GM21737 (cell line): ENCODE data around the gene IFT122.

Source experiments
- ATAC-seq: cut with Tn5 transposase; IDR thresholded peaks from one replicate; pipeline ENCODE4 v1.9.1; 2021; ENCODE audit warnings: mild to moderate bottlenecking, moderate library complexity; ENCODE audit not compliant: unreplicated experiment

IFT122 gene

GRCh38 chr3:129554356-129555152, 114.5 kb downstream of the IFT122 start:
- no peak for ATAC-seq

GRCh38 chr3:129555153-129555550, 115.1 kb downstream of the IFT122 start:
- ATAC-seq = no peak

- no peak for ATAC-seq
These were observed 115.8 kb downstream of the IFT122 start for GRCh38 chr3:129555616-129556357.

DNA sequence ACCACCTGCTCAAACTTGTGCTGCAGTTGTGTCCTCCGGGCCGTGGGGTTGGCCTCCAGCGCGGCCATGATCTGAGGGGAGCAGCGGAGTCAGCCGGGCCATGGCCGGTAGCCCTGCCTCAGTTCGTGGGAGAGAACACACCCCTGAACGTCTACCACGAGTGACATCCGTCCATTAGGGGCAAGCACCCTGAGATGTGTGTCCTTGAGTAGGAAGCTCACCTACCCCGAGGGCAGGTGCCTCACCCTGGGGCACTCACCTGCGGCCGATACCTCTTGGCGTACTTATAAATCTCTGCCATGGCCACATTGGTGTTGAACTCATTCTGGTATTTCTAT, 116.3 kb downstream of the IFT122 start:
- ATAC-seq = no peak

- no peak for ATAC-seq
These were observed 117.0 kb downstream of the IFT122 start for GRCh38 chr3:129556890-129557547.

DNA sequence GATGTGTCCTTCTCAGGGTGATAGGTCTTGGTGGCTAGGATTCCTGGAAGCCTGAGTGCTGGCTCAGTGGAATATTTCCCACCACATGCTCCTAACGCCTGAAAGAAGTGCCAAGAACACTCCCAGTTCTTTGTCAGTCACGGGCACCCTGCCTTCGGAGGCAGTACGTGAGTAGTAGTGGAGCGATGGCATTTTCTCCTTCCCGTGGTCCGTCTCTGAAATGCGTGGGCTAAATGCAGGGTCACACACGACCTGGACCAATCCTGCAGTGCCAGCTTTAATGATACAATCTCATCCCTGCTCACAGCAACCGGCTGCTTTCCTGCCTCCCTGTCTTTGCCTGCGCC, 117.5 kb downstream of the IFT122 start:
- ATAC-seq = no peak

DNA sequence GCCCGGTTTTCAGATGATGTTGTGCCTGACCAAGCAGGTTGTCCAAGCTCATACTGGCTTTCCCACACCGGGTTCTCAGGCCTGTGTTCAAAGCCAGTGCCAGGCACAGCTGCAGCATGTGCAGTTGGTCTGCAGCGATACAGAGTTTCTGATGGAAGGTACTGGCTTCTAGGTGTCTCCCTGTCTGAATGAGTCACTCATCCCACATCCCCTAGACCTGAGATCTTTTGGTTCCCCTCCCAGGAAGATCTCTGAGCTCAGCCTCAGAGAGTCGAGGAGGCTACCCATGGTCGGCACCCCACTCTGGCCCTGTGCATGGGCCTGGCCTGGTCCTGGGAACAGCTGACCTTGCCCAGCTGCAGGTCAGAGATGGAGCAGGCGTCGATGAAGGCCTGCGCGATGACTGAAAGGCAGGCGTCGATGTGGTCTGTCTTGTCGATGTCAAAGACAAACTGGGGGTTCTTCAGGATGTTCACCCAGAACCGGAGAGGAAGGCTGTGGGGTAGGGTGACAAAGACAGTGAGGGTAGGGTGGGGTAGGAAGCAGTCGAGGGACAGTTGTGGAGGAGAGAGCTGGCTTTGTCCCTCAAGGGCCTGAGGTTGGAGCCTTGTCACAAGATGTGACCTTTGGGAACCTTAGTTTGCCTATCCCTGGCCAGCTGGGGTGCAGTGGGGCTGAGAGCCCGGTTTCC, 118.2 kb downstream of the IFT122 start:
- no peak for ATAC-seq

DNA sequence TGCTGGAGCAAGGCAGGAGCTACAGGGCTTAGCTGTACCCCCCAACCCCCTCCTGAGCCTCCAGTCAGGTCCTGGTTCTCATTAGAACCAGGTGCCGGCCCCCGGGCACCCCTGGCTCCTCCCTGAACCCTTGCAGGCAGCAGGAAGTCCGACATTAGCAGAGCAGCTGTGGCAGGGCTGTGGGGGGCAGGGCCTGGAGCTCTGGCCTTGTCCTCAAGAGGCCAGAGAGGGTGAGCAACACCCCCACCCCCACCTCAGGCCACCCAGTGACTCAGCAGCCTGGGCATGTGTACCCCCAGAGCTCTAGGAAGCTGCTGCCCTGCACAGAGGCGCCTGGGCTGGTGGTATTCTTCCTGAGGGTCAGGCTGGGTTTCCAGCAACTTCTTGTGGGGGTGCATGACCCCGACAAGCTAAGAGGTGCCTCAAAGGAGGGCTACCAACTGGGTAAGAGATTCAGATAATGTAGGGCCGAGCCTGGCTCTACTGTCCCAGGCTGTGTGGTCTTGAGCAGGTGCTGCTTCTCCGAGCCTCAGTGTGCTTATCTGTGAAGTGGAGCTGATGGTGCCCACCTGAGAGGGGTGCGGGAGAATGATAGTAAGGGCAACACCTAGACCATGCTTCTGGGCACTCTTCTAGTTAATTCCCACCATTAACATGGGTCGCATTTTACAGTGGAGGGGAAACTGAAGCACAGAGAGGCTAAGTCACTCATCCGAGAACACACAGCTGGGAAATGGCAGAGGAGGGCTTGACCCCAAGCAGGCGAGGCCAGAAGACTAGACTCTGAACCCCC, 118.9 kb downstream of the IFT122 start:
- ATAC-seq = no peak

DNA sequence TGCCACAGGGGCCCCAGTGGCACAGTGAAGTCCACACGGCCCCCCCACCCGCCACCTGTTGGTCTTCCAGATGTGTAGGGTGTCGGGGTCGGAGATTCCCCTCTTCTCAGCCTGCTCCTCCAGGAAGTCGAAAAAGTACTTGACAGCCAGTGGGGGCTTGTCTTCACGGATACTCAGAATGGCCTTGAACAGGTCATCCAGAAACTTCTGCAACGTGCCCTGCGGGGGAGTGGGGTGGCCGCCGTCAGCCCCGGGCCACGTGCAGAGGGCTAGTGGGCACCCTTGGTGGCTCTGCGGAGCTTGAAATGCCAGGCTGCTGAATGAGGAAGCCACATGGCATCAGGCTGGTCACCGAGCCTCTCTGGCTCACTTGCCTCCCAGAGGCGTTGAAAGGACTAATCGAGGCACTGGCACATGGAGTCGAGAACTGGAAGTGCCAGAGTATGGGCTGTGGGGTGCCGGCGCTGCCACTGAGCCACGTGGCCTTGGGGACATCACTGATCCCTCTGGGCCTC, 119.6 kb downstream of the IFT122 start:
- ATAC-seq = no peak

DNA sequence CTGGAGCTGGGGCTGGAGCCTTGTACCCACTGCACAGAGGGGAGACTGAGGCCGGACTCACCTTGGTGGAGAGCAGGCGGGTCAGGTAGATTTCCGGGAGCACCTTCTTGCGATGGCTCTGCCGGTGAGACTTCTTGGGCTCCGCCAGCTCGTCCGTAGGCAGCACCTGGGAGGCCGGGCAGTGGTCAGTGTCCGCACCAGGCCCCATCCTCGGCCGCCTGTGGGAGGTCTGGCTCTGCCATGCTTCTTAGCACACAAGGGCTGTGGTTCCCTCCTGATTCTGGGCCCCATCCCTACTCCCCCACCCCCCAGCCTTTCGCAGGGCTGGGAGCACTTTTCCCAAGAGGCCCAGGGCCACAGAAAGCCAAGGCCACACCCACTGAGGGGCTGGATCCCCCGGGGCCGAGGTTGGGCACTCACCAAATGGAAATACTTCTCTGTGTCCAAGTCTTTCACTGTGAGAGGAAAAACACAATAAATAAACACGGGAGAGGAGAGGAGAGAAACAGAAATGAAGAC, 120.3 kb downstream of the IFT122 start:
- no peak for ATAC-seq

DNA sequence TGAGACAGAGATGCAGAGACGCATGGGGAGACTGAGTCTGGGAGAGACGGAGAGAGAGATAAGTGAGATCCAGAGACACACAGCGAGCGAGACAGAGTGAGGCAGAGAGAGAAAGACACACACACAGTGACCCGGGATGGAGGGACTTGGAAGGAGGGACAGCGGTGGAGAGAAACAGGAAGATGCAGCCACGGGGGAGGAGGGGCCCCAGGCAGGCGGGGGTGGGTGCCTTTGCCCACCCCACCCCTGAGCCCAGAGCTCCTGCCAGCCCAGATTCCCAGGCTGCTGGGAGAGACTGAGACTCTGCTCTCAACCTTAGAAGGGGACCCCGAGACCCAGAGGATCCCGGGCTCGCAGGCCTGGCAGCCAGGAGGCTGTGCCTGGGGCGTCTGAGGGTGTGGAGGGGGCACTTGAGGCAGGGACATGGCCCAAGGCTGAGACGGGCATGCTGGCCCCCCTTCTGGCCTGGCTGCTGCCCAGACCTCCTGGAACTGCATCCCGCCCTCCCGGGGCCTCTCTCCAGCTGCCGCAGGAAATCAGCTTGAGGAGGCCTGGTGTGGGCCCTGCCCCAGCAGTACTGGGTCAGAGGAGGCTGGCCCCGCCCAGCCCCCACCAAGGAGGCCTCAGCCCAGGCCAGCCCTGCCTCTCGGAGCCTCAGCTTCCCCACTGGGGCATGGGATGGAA, 121.0 kb downstream of the IFT122 start:
- ATAC-seq = no peak

- no peak for ATAC-seq
These were observed 121.7 kb downstream of the IFT122 start for GRCh38 chr3:129561619-129562248.

DNA sequence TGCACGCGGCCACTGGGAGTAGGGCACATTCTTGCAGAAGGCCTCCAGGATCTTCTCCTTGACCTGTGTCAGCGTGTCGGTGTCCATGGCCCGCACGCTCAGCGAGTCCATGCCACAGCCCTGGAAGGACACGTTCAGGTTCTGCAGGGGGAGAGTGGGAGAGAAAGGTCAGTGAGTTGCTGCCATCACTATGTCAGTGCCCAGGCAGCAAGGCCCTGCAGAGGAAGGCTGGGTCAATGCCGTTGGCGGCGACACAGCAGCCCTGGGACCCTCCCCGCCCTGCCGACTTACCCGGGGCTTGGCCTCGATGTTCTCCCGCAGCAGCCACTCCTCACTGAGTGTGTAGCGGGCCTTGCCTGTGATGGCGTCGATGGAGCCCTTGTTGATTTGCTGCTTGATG, 122.8 kb downstream of the IFT122 start:
- ATAC-seq = no peak

DNA sequence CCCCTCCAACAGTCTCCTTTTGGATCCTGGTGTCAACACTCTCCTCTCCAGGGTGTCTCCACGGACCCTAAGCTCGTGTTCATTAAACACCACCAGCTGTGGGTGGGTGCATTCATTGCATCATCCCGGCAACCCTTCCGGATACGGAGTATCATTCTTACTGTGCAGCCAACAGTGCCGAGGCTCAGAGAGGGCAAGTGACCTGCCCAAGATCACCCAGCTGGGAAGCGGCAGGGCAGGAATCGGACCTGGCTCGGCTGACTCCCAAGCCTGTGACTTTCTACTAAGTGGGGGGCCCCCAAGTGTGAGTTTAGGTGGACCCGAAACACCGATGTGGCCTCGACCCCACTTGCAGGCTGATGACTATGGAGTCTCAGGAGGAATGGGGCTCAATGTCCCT, 123.3 kb downstream of the IFT122 start:
- no peak for ATAC-seq

DNA sequence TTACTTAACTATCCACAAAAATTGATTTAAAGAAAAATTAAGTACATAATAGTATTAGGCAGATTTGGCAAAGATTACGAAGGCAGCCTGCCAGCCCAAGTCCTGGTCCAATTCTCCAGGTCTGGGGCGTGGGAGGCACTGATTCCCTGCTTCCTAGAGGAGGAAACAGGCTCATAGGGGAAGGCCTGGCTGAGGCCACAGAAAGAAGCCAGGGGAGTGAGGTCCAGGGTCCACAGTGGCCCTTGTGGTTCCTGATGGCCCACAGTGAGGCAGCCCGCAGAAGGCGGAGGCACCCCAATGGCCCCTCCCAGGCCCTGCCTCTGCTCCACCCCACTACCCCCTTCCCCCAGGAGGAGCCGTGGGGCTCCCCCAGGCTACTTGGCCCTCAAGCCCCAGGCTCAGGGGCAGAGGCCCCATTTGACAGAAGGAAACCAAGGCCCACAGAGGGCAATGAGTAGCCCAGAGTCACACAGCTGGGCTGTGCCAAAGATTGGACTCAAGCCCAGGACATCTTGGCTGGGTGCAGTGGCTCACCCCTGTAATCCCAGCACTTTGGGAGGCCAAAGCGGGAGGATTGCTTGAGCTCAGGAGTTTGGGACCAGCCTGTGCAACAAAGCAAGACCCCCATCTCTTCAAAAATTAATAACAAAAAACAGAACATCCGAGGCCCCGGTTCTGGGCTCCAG, 124.0 kb downstream of the IFT122 start:
- ATAC-seq = no peak

- no peak for ATAC-seq
These were observed 125.1 kb downstream of the IFT122 start for GRCh38 chr3:129564981-129565644.

GRCh38 chr3:129565902-129566301, 125.9 kb downstream of the IFT122 start:
- ATAC-seq = no peak

GRCh38 chr3:129567176-129567705, 127.2 kb downstream of the IFT122 start:
- ATAC-seq = no peak
